Activated CD4-positive, alpha-beta T cell treated with anti-CD3 and anti-CD28 coated beads for 36 hours (primary cell): ENCODE results near the gene MTFR2. TPM values are rescaled to one million over a fixed set of nuclear protein-coding genes. Genes with fewer than 3 reads are reported as not detected.
"Not testable (repeated sequence)": the region's sequence is repeated elsewhere in the genome, so short reads cannot be mapped to it uniquely, and the experiment has no call there.

Source experiments
- ATAC-seq: fragments of 200-7000 bp; cut with Tn5 transposase; one replicate; pipeline ENCODE4 v1.10.0; 2021; ENCODE audit warnings: mild to moderate bottlenecking, moderate library complexity
- CTCF ChIA-PET: fragments of 350-600 bp; sonication (Branson Sonifier 250); formaldehyde crosslinking; loops from one replicate; lab custom pipeline; 2021; ENCODE audit warnings: antibody characterized with exemption; lab: Charles Lee
- POLR2A ChIA-PET: fragments of 350-600 bp; sonication (Branson Sonifier 250); formaldehyde crosslinking; loops from one replicate; lab custom pipeline; 2021; ENCODE audit warnings: antibody characterized with exemption, inconsistent platforms; lab: Charles Lee
- DNase-seq: peaks from one replicate; pipeline ENCODE4 v3.0.0-alpha.2; 2020
- H3K27ac Mint-ChIP-seq: one replicate; pipeline ENCODE4 v1.8.0; 2021; ENCODE audit warnings: mixed read lengths
- H3K27me3 Mint-ChIP-seq: one replicate; pipeline ENCODE4 v1.8.0; 2021; ENCODE audit warnings: mixed read lengths
- H3K36me3 Mint-ChIP-seq: one replicate; pipeline ENCODE4 v1.8.0; 2021; ENCODE audit warnings: low read depth, mixed read lengths
- H3K4me1 Mint-ChIP-seq: one replicate; pipeline ENCODE4 v1.8.0; 2021; ENCODE audit warnings: mixed read lengths
- H3K4me3 Mint-ChIP-seq: one replicate; pipeline ENCODE4 v1.8.0; 2021; ENCODE audit warnings: mild to moderate bottlenecking, moderate library complexity, mixed read lengths
- H3K9me3 Mint-ChIP-seq: one replicate; pipeline ENCODE4 v1.8.0; 2021; ENCODE audit warnings: low read depth, mixed read lengths
- intact Hi-C, 2 experiments: fragments of 100-400 bp; cut with DNase I in 1 of 2; cut with micrococcal nuclease in 1 of 2; formaldehyde crosslinking; loops; one replicate each; pipeline versions ENCODE4 v1.14.2 to v1.15.1; 2022 to 2024; cut with DNase I, micrococcal nuclease
- total RNA-seq, 2 experiments: library from RNA; stranded (reverse); gene quantifications; one replicate each; pipeline ENCODE4 v1.2.3, GENCODE V29; 2021

Gene MTFR2
- total RNA-seq, 2 experiments from 2014 or later = 26.9 to 28.9 TPM

DNA sequence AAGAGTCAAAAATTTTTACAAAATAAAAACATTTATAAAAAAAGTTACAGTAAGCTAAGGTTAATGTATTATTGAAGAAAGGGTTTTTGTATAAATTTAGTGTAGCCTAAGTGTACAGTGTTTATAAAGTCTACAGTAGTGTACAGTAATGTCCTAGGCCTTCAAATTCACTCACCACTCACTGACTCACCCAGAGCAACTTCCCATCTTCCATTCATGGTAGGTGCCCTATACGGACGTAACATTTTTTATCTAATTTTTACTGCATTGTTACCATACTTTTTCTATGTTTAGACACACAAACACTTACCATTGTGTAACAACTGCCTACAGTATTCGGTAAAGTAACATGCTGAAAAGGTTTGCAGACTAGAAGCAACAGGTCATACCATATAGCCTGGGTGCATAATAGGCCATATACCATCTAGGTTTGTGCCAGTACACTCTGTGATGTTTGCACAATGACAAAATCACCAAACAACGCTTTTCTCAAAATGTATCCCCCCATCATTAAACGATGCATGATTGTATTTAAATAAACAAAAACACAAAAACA, 6.0 kb downstream of the MTFR2 start:
- H3K36me3 Mint-ChIP-seq = peaks cover 51% of the 10 kb centered on the region
- H3K4me1 Mint-ChIP-seq = peaks cover 8% of the 10 kb centered on the region
- ChIA-PET CTCF (interaction anchor here (0.6 kb wide), 1 partner anchor 589 kb away, joined by 3 read pairs; no protein-coding TSS in a partner anchor), POLR2A (no interaction called here)
- no peaks in the 10 kb centered on the region for H3K9me3 Mint-ChIP-seq
- intact Hi-C loops = no loop called here
- no peak for DNase-seq
- no peak for ATAC-seq
- no peak overlapping the region for H3K4me3 Mint-ChIP-seq
- no peaks in the 10 kb centered on the region for H3K27me3 Mint-ChIP-seq
- no peak overlapping the region for H3K27ac Mint-ChIP-seq

- POLR2A ChIA-PET = interaction anchor here (0.6 kb wide), 1 partner anchor 743 kb away, joined by 3 read pairs; no protein-coding TSS in a partner anchor
- Mint-ChIP-seq H3K4me1 (peaks cover 13% of the 10 kb centered on the region), H3K27ac (no peak overlapping the region), H3K27me3 (no peaks in the 10 kb centered on the region), H3K36me3 (peaks cover 40% of the 10 kb centered on the region), H3K4me3 (no peak overlapping the region), H3K9me3 (no peaks in the 10 kb centered on the region)
- intact Hi-C loops = no loop called here
- ATAC-seq = no peak
- CTCF ChIA-PET = interaction anchor here (0.6 to 4.2 kb wide), 3 partner anchors 10 to 785 kb away, joined by 3 to 26 read pairs (median 3); no protein-coding TSS in a partner anchor
- no peak for DNase-seq
These were observed 13.4 kb downstream of the MTFR2 start for GRCh38 chr6:136236466-136237293.

- DNase-seq = no peak
- peaks cover 44% of the 10 kb centered on the region for H3K36me3 Mint-ChIP-seq
- CTCF ChIA-PET = interaction anchor here (4.2 kb wide), 1 partner anchor 8 kb away, joined by 26 read pairs; no protein-coding TSS in a partner anchor
- ATAC-seq = no peak
- H3K4me1 Mint-ChIP-seq = peaks cover 13% of the 10 kb centered on the region
- intact Hi-C loops = no loop called here
- H3K27me3 Mint-ChIP-seq = no peaks in the 10 kb centered on the region
- H3K9me3 Mint-ChIP-seq = no peaks in the 10 kb centered on the region
- no peak overlapping the region for H3K27ac Mint-ChIP-seq
- POLR2A ChIA-PET = interaction anchor here (0.9 kb wide), 1 partner anchor 15 kb away, joined by 4 read pairs; the partner anchor contains the start of gene MTFR2
- no peak overlapping the region for H3K4me3 Mint-ChIP-seq
These were observed 14.9 kb downstream of the MTFR2 start for GRCh38 chr6:136235233-136235564.

DNA sequence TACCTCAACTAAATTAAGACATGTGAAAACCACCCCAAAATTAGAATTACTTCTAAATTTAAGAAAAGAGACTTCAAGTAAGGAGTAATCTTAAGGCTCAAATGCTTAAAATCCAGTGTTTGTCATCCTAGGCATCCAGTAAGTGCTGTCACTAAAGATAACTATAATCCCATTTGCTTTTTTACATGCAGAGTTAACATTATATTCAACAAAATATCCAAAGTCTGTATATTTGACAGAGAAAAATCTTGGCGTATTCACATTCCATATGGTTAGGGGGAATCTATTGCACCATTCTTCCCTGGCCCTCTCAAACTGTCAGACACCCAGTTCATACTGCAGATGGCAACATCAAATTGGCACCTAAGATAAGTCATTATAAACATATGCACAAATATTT, 17.4 kb downstream of the MTFR2 start:
- H3K27ac Mint-ChIP-seq = no peak overlapping the region
- no peaks in the 10 kb centered on the region for H3K27me3 Mint-ChIP-seq
- H3K4me3 Mint-ChIP-seq = no peak overlapping the region
- ATAC-seq (no peak), DNase-seq (no peak)
- peaks cover 13% of the 10 kb centered on the region for H3K4me1 Mint-ChIP-seq
- no peaks in the 10 kb centered on the region for H3K9me3 Mint-ChIP-seq
- ChIA-PET CTCF (interaction anchor here (1.4 to 1.6 kb wide), 2 partner anchors 17 to 696 kb away, joined by 3 to 5 read pairs; partner anchors contain the start of gene MTFR2), POLR2A (no interaction called here)
- H3K36me3 Mint-ChIP-seq = peaks cover 34% of the 10 kb centered on the region
- intact Hi-C loops = no loop called here

DNA sequence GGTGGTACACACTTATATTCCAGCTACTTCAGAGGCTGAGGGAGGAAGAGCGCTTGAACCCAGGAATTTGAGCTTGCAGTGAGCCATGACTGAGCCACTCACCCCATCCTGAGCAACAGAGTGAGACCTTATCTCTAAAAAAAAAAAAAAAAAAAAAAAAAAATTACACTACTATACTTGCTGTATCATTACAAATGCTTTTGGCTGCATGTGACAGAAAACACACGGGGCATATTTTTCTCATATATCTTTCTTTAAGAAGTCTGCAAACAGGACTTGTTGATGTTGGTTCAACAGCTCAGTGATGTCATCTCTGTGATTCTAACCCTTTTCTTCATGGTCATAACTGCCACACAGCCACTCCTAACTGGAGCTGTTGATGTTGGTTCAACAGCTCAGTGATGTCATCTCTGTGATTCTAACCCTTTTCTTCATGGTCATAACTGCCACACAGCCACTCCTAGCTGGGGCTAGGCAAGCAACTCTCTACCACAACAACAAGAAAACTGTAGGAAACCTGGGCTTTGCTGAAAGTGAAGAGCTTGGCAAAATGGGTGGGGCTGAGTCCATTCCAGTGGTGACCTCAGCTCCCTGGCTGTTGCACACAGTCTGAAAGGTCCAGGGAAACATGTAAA, 19.8 kb downstream of the MTFR2 start:
- ATAC-seq (peak; percentile 27), DNase-seq (no peak)
- ChIA-PET POLR2A (interaction anchor here (0.6 kb wide), 1 partner anchor 20 kb away, joined by 5 read pairs; no protein-coding TSS in a partner anchor), CTCF (interaction anchor here (1.0 to 1.1 kb wide), 2 partner anchors 205 to 554 kb away, joined by 3 read pairs; no protein-coding TSS in a partner anchor)
- no peaks in the 10 kb centered on the region for H3K27me3 Mint-ChIP-seq
- peaks cover 26% of the 10 kb centered on the region for H3K36me3 Mint-ChIP-seq
- no peak overlapping the region for H3K27ac Mint-ChIP-seq
- no peaks in the 10 kb centered on the region for H3K9me3 Mint-ChIP-seq
- peaks cover 11% of the 10 kb centered on the region for H3K4me1 Mint-ChIP-seq
- intact Hi-C loops = no loop called here
- no peak overlapping the region for H3K4me3 Mint-ChIP-seq

- intact Hi-C loops = loop anchor here (5.0 kb wide), 5 partner anchors 197 to 777 kb away; no protein-coding TSS in a partner anchor
- Mint-ChIP-seq H3K36me3 (peaks cover 15% of the 10 kb centered on the region), H3K27ac (no peak overlapping the region), H3K9me3 (no peaks in the 10 kb centered on the region), H3K4me3 (no peak overlapping the region), H3K27me3 (no peaks in the 10 kb centered on the region), H3K4me1 (peaks cover 11% of the 10 kb centered on the region)
- POLR2A ChIA-PET = no interaction called here
- no peak for ATAC-seq
- no peak for DNase-seq
- CTCF ChIA-PET = interaction anchor here (0.7 to 1.2 kb wide), 2 partner anchors 693 to 773 kb away, joined by 3 to 4 read pairs; no protein-coding TSS in a partner anchor
These were observed 21.3 kb downstream of the MTFR2 start for GRCh38 chr6:136228814-136229213.

GRCh38 chr6:136226674-136227377, 23.3 kb downstream of the MTFR2 start:
- H3K27ac Mint-ChIP-seq = no peak overlapping the region
- ATAC-seq (peak; percentile 50), DNase-seq (no peak)
- intact Hi-C loops = loop anchor here (1.0 to 5.0 kb wide), 10 partner anchors 195 to 775 kb away; no protein-coding TSS in a partner anchor
- no peaks in the 10 kb centered on the region for H3K9me3 Mint-ChIP-seq
- no peaks in the 10 kb centered on the region for H3K27me3 Mint-ChIP-seq
- peaks cover 11% of the 10 kb centered on the region for H3K4me1 Mint-ChIP-seq
- CTCF ChIA-PET = interaction anchor here (0.5 to 2.8 kb wide), 60 partner anchors 10 to 1470 kb away, joined by 3 to 35 read pairs (median 4); partner anchors contain the start of genes BCLAF1 and PDE7B
- peaks cover 14% of the 10 kb centered on the region for H3K36me3 Mint-ChIP-seq
- no peak overlapping the region for H3K4me3 Mint-ChIP-seq
- POLR2A ChIA-PET = no interaction called here

DNA sequence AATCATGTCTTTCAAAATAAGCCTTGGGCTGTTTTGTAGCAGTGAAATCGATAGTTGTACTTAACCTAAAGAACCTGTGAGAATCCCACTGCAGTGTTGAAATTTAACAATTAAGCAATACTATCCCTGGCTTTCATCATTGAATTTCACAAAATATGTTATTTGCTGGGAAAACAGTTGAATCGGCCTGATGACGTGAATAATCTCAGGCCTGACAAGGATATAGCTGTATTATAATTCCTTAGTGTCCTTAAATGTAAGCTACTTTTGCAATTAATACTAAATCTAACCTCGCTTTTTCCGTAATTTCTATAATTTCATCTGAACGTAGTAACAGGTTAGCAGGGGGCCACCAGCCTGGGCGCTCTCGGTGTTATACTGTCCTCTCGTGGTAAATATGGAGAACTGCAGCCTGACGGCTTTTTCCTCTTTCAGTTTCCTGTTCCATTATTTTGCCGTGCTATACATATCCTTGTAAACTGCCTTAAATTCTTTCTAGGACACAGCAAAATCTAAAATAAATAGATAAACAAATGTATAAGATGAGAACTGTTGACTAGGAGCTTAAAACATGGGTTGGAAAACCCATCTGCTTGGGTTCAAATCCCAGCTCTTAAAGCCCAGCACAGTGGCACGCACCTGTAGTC, 24.0 kb downstream of the MTFR2 start:
- DNase-seq (peak; percentile 72), ATAC-seq (peak; percentile 80)
- intact Hi-C loops = loop anchor here (1.0 to 5.0 kb wide), 10 partner anchors 194 to 774 kb away; no protein-coding TSS in a partner anchor
- POLR2A ChIA-PET = no interaction called here
- Mint-ChIP-seq H3K27ac (no peak overlapping the region), H3K36me3 (peaks cover 14% of the 10 kb centered on the region), H3K4me3 (no peak overlapping the region), H3K9me3 (no peaks in the 10 kb centered on the region), H3K27me3 (no peaks in the 10 kb centered on the region), H3K4me1 (peaks cover 11% of the 10 kb centered on the region)
- CTCF ChIA-PET = interaction anchor here (0.5 to 2.8 kb wide), 60 partner anchors 10 to 1470 kb away, joined by 3 to 35 read pairs (median 4); partner anchors contain the start of genes BCLAF1 and PDE7B

- ChIA-PET POLR2A (no interaction called here), CTCF (interaction anchor here (0.6 to 2.8 kb wide), 19 partner anchors 11 to 775 kb away, joined by 3 to 35 read pairs (median 4); partner anchors contain the start of gene BCLAF1)
- Mint-ChIP-seq H3K27me3 (no peaks in the 10 kb centered on the region), H3K27ac (no peak overlapping the region), H3K4me1 (peaks cover 11% of the 10 kb centered on the region), H3K4me3 (no peak overlapping the region), H3K36me3 (peaks cover 8% of the 10 kb centered on the region), H3K9me3 (no peaks in the 10 kb centered on the region)
- peak; percentile 55 for DNase-seq
- intact Hi-C loops = loop anchor here (5.0 kb wide), 5 partner anchors 193 to 773 kb away; no protein-coding TSS in a partner anchor
- ATAC-seq = no peak
These were observed 24.6 kb downstream of the MTFR2 start for GRCh38 chr6:136225496-136225895.

DNA sequence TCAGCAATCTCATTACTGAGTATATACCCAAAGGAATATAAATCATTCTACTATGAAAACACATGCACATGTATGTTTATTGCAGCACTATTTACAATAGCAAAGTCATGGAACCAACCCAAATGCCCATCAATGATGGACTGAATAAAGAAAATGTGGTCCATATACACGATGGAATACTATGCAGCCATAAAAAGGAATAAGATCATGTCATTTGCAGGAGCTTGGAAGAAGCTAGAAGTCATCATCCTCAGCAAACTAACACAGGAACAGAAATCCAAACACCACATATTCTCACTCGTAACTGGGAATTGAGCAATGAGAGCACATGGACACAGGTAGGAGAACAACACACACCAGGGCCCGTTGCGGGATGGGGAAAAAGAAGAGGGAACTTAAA, 25.1 kb downstream of the MTFR2 start:
- CTCF ChIA-PET = interaction anchor here (0.7 to 2.2 kb wide), 3 partner anchors 73 to 689 kb away, joined by 3 to 9 read pairs (median 4); no protein-coding TSS in a partner anchor
- H3K9me3 Mint-ChIP-seq, POLR2A ChIA-PET, DNase-seq, H3K36me3 Mint-ChIP-seq, H3K27ac Mint-ChIP-seq, H3K4me3 Mint-ChIP-seq, H3K27me3 Mint-ChIP-seq, ATAC-seq: not testable (repeated sequence)
- H3K4me1 Mint-ChIP-seq = peaks cover 11% of the 10 kb centered on the region
- intact Hi-C loops = loop anchor here (5.0 kb wide), 5 partner anchors 193 to 773 kb away; no protein-coding TSS in a partner anchor
